Activated naive CD4-positive, alpha-beta T cell treated with anti-CD3 and anti-CD28 coated beads, Interleukin-2, amount 10 ng/mL, durations not matched to agents 7 days and 5 days (primary cell): ENCODE results near the gene MUC5AC.
A peak's percentile ranks its signal among the peaks of the same experiment; 100 is the strongest.

Experiments
- CTCF ChIA-PET: fragments of 350-600 bp; sonication (Branson Sonifier 250); formaldehyde crosslinking; loops from one replicate; lab custom pipeline; 2021; ENCODE audit warnings: antibody characterized with exemption; lab: Charles Lee
- DNase-seq: peaks from one replicate; pipeline ENCODE4 v3.0.0-alpha.2; 2020
- H3K27ac Mint-ChIP-seq: one replicate; pipeline ENCODE4 v1.8.0; 2021; ENCODE audit warnings: mild to moderate bottlenecking, moderate library complexity, mixed read lengths
- H3K27me3 Mint-ChIP-seq: one replicate; pipeline ENCODE4 v1.8.0; 2021; ENCODE audit warnings: mild to moderate bottlenecking, mixed read lengths
- H3K36me3 Mint-ChIP-seq: one replicate; pipeline ENCODE4 v1.8.0; 2021; ENCODE audit warnings: mixed read lengths
- H3K4me1 Mint-ChIP-seq: one replicate; pipeline ENCODE4 v1.8.0; 2021; ENCODE audit warnings: mixed read lengths
- H3K4me3 Mint-ChIP-seq: one replicate; pipeline ENCODE4 v1.8.0; 2021; ENCODE audit warnings: mild to moderate bottlenecking, moderate library complexity, mixed read lengths
- H3K9me3 Mint-ChIP-seq: one replicate; pipeline ENCODE4 v1.8.0; 2021; ENCODE audit warnings: mixed read lengths

MUC5AC gene

DNA sequence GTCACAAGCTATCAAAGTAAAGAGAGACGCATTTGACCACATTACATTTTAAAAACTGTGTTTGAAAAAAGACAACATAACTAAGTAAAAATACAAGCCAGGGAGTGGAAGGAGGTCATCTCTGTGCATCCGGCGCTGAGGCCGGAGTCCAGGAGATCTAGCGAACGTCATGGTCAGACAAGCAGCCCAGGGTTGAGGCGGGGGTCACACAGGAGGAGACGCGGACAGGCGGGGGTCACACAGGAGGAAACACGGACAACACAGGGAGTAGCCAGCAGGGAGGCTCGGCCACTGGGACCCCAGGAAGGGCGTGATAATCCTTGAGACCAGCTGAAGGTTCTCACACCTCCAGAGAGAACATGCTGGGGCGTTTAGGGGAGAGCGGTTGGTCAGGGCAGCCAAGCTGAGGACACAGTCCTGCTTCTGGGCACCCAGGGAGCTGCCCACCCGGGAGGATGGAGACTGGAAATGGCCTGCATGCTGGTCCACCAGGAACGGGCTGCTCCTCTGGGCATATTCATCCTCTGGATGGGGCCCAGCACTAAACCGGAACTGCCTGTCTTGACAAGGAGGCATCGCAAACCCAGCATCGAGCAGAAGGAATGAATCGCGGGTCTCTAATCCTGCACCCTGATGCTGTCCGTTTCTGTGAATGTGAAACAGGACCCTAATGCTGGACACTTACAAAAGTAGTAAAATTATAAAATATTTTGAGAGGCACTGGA, 40.9 kb upstream of the MUC5AC start:
- CTCF ChIA-PET = interaction anchor here (1.0 kb wide), 1 partner anchor 13 kb away, joined by 4 read pairs; no protein-coding TSS in a partner anchor
- Mint-ChIP-seq H3K27ac (no peak overlapping the region), H3K4me3 (no peak overlapping the region), H3K36me3 (no peaks in the 10 kb centered on the region), H3K9me3 (no peaks in the 10 kb centered on the region), H3K27me3 (no peaks in the 10 kb centered on the region), H3K4me1 (no peaks in the 10 kb centered on the region)
- peak; percentile 1 for DNase-seq

DNA sequence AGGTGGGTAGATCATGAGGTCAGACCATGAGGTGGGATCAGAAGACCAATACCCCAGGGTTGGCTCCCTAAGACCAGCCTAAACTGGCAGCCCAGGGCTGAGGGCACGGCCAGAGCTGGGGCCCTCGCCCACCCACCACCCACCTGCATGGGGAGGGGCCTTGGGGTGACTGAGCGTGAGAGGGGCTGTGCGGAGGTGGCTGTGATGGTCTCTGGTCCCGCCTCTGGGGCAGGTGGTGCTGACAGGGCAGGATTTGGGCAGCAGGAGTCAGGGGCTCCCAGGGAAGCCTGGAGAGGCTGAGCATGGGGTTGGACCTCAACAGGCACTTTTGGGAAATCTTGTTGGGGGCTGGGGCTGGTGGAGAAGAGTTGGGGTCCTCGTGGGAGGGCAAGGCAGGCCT, 39.8 kb upstream of the MUC5AC start:
- peak; percentile 7 for DNase-seq
- Mint-ChIP-seq H3K27me3 (peaks cover 2% of the 10 kb centered on the region), H3K9me3 (no peaks in the 10 kb centered on the region), H3K27ac (no peak overlapping the region), H3K4me1 (no peaks in the 10 kb centered on the region), H3K4me3 (no peak overlapping the region), H3K36me3 (no peaks in the 10 kb centered on the region)
- CTCF ChIA-PET = interaction anchor here (0.7 kb wide), 1 partner anchor 16 kb away, joined by 3 read pairs; no protein-coding TSS in a partner anchor

DNA sequence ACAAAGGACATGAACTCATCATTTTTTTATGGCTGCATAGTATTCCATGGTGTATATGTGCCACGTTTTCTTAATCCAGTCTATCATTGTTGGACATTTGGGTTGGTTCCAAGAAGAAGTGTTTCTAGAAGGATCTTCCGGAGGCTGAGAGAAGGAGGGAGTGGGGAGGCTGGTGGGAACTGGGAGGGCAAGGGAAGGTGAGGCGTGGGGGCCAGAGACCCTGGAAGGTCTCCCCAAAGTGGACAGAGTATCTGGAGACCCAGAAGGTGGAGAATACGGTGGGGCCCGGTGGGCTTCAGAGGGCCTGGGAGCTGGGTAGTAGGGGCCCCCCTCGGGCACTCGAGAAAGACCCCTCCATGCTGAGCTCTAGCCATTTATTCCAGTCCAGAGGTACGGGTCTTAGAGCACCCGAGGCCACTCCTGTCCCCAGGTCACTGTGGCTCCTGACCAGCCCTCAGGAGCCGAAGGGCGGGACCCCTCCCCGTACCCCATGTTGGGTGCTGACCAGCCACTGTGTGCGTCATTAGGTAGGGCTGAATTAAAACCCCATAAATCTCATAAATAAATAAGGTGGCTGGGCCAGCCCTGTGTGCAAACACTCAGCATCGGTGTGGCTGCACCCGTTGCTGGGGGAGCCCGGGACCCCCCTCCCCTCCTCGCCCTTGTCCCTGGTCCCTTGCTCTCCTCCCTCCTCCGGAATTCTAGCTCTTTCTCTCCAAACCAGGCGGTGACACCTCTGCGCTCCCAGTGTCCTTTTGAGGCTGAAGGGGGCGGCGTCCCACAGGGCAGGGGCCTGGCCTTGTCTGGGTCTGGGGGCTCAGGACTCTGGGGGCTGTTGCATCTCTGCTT, 38.8 kb upstream of the MUC5AC start:
- H3K27me3 Mint-ChIP-seq = peaks cover 7% of the 10 kb centered on the region
- H3K4me1 Mint-ChIP-seq = no peaks in the 10 kb centered on the region
- CTCF ChIA-PET = no interaction called here
- no peaks in the 10 kb centered on the region for H3K9me3 Mint-ChIP-seq
- DNase-seq = peak; percentile 8
- H3K36me3 Mint-ChIP-seq = no peaks in the 10 kb centered on the region
- no peak overlapping the region for H3K4me3 Mint-ChIP-seq
- no peak overlapping the region for H3K27ac Mint-ChIP-seq

DNA sequence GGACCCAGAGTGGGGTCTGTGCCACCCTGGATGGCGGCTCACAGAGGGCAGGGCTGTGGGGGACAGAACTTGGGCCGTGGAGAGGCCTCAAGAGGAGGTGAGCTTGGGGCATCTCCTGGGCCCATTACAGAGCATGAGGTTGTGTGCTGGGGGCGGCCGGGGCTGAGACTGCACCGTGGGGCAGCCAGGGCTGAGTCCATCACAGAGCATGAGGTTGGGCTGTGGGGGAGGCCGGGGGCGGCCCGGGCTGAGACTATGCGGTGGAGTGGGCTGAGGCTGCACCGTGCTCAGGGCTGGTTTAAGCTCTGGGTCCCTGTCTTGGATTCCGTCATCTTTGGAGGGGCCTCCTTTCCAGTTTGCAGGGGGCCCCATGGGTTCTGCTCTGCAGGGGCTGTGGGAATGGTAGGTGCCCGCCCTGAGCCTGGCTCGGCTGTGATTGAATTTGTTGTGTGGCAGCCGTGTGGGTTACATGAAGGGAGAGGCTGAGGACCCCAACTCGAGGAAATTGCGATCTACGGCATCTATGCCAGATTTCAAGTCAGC, 38.1 kb upstream of the MUC5AC start:
- Mint-ChIP-seq H3K27me3 (peaks cover 7% of the 10 kb centered on the region), H3K27ac (no peak overlapping the region), H3K36me3 (no peaks in the 10 kb centered on the region), H3K9me3 (peaks cover 6% of the 10 kb centered on the region), H3K4me3 (no peak overlapping the region), H3K4me1 (no peaks in the 10 kb centered on the region)
- CTCF ChIA-PET = no interaction called here
- DNase-seq = no peak

DNA sequence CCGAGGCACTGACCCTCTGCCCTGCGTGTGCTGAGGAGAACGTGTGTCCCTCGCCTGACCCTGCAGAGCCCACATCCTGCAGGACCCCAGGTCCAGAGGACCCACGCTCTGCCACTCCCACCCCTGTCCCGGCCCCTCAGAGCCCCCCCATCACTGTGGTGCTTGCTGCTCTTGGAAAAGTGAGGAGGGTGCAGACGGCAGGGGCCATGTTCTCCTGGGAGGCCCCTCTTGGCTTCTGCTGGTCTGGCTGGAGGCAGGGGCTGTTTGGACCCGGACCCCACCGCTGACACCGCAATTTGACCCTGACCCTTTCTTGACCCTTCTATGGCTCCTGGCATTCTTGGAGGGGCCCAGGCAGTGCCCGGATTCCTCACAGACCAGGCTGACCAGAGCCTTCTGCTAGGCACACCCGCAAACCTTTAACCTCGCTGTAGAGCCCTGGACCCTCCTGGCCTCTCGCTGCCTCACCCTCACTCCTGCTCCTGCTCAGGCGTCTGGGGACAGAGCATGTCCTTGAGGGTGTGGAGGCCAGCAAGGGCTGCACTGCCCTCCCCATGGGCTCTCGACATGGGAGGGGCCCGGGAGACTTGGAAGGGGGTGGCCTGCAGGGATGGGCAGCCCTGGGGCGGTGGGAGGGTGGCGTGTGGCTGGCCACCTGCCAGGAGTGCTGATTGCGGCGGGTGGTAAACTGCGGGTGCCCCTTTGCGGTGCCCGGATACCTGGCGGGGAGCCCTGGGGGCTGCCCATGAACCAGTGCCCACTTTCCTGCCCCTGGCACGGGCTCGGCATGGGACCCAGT, 37.0 kb upstream of the MUC5AC start:
- DNase-seq = no peak
- H3K9me3 Mint-ChIP-seq = peaks cover 13% of the 10 kb centered on the region
- peaks cover 7% of the 10 kb centered on the region for H3K27me3 Mint-ChIP-seq
- H3K36me3 Mint-ChIP-seq = no peaks in the 10 kb centered on the region
- H3K4me3 Mint-ChIP-seq = no peak overlapping the region
- H3K27ac Mint-ChIP-seq = no peak overlapping the region
- H3K4me1 Mint-ChIP-seq = no peaks in the 10 kb centered on the region
- CTCF ChIA-PET = no interaction called here

DNA sequence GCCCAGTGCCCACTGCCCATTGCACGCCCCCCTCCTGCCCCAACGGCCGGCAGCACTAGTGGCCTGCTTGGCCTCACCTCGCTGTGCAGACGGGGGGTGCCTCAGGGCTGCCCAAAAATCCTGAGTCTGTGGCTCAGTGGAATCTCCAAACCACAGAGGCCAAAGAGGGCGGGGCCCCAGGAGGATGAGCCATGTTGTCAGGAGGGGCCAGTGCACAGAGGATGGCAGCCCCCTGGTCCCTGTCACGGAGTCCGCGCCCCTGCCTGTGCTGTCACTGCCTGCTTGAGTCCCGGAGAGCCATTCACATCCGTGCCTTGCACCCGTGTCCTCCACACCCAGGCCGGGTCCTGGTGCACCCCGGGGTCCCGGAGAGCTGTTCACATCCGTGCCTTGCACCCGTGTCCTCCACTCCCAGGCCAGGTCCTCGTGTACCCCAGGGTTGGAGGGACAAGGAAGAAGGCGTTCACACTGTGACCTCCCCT, 36.4 kb upstream of the MUC5AC start:
- Mint-ChIP-seq H3K36me3 (no peaks in the 10 kb centered on the region), H3K4me1 (no peaks in the 10 kb centered on the region), H3K27me3 (peaks cover 7% of the 10 kb centered on the region), H3K4me3 (no peak overlapping the region), H3K9me3 (peaks cover 13% of the 10 kb centered on the region), H3K27ac (no peak overlapping the region)
- DNase-seq = no peak
- CTCF ChIA-PET = no interaction called here

DNA sequence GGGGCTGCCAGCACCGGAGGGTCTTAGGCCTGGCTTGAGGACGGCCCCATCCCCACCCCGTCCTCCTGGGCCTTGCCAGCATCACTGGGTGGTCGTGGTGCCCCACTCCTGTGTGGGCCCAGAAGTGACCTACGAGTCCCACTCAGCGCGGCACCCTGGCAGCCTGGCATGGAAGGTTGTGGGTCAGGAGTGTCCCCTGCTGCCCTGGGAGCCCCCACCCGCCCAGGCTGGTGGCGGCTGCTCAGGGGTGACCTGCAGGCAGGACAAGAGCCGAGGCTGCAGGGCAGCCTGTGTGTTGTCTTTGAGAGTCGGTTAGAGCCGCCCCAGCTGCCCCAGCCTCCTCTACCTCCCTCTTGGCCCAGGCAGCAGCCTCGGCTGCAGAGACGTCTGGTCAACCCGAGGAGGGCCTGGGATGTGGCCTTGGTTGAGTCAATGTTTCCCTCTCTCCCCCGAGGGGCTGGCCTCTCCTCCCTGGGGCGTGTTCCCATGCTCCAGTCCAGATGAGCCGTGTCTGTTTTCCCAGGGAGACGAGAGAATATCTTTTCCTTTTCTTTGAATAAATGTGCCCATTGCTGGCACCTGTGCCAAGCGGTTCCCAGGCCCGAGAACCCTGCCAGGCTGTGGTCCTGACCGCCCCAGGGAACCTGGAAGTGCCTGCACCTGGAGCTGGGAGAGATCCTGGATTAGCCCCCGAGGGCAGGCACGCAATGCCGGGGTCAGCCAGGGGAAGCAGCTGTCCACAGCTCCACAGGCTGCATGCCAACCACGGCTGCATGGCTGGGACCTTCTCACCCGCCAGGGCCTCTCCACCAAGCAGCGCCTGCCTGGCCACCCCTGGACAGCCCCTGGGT, 35.7 kb upstream of the MUC5AC start:
- Mint-ChIP-seq H3K4me3 (no peak overlapping the region), H3K27ac (no peak overlapping the region), H3K9me3 (peaks cover 13% of the 10 kb centered on the region), H3K36me3 (no peaks in the 10 kb centered on the region), H3K4me1 (no peaks in the 10 kb centered on the region), H3K27me3 (peaks cover 7% of the 10 kb centered on the region)
- DNase-seq = no peak
- CTCF ChIA-PET = no interaction called here

DNA sequence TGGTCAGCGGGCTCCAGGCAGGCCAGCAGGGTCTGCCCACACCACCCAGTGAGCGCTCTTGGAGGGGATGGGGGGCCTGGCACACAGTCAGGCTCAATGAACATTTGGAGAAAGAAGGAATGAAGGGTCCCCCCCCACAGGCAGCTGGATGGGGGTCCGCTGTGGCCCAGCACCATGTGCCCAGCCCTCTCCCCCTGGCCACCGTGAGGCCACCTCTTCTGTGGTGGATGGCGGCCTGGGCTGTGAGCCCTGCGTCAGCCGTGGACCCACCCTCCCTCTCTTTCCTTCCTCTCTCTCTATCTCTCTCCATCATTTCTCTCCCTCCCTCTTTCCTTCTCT, 35.1 kb upstream of the MUC5AC start:
- H3K9me3 Mint-ChIP-seq = peaks cover 13% of the 10 kb centered on the region
- no peak for DNase-seq
- CTCF ChIA-PET = no interaction called here
- H3K4me1 Mint-ChIP-seq = no peaks in the 10 kb centered on the region
- no peak overlapping the region for H3K27ac Mint-ChIP-seq
- H3K27me3 Mint-ChIP-seq = peaks cover 7% of the 10 kb centered on the region
- no peaks in the 10 kb centered on the region for H3K36me3 Mint-ChIP-seq
- no peak overlapping the region for H3K4me3 Mint-ChIP-seq

DNA sequence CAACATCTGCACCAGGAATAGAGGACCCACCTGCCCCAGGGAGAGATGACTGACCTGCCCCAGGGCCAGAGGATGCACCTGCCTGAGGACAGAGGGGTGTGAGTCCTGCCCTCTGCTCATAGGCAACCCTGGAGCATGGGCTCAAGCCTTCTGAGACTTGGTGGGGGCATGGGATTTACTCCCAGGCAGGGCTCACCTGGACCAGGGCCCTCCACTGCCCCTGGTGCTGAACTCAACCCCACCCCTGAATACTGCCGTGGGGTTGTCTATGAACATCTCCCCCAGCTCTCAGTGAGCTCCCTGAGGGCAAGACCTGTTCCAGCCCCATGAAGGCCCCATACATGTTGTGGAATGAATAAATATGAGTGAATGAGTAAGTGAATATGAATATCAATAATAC, 33.8 kb upstream of the MUC5AC start:
- CTCF ChIA-PET = no interaction called here
- Mint-ChIP-seq H3K27me3 (peaks cover 7% of the 10 kb centered on the region), H3K9me3 (peaks cover 13% of the 10 kb centered on the region), H3K27ac (no peak overlapping the region), H3K4me1 (no peaks in the 10 kb centered on the region), H3K36me3 (no peaks in the 10 kb centered on the region), H3K4me3 (no peak overlapping the region)
- no peak for DNase-seq

DNA sequence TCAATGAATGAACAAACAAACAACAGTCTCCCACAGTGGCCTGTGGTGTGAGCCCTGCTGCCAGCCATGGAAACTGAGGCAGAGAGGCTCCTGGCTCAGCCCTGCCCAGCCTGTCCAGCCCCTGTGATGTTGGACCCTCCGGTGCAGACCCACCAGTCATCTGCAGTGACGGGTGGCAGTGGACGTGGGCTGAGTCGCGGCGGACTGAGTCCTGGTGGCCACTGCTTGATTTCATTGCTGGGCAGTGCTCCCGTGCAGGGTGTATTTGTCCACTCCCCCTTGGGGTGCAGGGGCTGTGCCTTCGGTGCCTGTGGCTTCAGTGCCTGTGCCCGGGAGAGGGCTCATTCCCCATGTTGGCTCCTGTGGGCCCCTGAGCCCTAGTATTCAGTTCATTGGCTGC, 31.9 kb upstream of the MUC5AC start:
- CTCF ChIA-PET = no interaction called here
- H3K4me1 Mint-ChIP-seq = no peaks in the 10 kb centered on the region
- peaks cover 7% of the 10 kb centered on the region for H3K27me3 Mint-ChIP-seq
- no peak for DNase-seq
- H3K36me3 Mint-ChIP-seq = no peaks in the 10 kb centered on the region
- peaks cover 13% of the 10 kb centered on the region for H3K9me3 Mint-ChIP-seq
- no peak overlapping the region for H3K4me3 Mint-ChIP-seq
- no peak overlapping the region for H3K27ac Mint-ChIP-seq

DNA sequence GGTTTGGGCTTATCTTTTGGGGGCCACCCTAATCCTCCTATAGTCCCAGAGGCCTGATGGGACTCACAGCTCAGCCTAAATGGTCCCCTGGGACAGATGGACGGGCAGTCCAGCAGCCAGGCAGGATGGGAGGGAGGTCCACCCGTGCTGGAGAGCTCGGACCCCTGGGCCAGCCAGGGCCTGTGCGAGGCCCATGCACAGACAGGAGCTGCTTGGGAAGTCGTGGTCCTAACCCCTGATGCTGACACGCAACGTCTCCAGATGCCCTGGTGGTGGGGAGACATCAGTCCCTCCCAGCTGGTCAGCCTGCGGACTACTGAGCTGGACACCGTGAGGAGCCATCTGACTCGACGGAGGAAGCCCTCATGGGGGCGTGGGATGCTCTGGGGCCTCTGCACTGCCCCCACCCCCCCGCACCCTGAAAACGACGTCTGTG, 31.2 kb upstream of the MUC5AC start:
- DNase-seq = no peak
- Mint-ChIP-seq H3K9me3 (peaks cover 13% of the 10 kb centered on the region), H3K27ac (no peak overlapping the region), H3K36me3 (no peaks in the 10 kb centered on the region), H3K27me3 (peaks cover 7% of the 10 kb centered on the region), H3K4me1 (no peaks in the 10 kb centered on the region), H3K4me3 (no peak overlapping the region)
- CTCF ChIA-PET = no interaction called here

DNA sequence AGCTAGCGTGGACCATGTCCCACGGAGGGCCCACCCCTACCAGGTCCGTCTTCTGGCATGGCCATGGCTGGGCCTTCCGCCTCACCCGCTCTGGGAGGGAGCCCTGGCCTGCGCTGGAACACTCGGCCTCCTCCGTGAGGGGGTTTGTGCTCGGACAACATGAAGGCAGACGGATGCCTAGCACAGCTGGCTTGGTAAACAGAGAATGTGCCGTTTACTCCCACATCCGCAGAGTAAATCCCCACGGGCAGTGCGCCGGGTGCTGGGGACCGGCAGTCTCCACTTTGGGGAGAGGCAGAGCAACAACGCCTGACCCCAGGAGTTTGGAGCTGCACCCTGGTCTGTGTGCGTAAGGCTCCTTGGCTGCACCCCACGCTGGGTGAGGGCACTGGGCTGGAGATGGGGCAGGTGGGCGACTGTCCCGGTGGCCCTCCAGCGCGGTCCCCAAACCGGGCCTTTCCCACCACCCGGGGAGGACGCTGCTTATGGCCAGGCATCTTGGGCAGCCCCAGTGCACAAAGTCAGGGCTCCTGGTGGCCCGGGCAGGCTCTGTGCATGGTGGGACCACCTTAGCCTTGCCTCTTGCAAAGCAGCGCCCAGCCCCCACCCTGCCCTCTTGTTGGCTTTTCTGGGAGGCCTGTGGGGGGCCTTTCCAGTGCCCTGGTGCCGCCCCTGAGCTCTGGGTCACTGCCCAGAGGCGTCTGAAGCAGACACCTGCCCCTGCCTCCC, 30.7 kb upstream of the MUC5AC start:
- H3K36me3 Mint-ChIP-seq = no peaks in the 10 kb centered on the region
- H3K27me3 Mint-ChIP-seq = peaks cover 7% of the 10 kb centered on the region
- CTCF ChIA-PET = no interaction called here
- H3K27ac Mint-ChIP-seq = no peak overlapping the region
- DNase-seq = no peak
- no peak overlapping the region for H3K4me3 Mint-ChIP-seq
- no peaks in the 10 kb centered on the region for H3K4me1 Mint-ChIP-seq
- peaks cover 13% of the 10 kb centered on the region for H3K9me3 Mint-ChIP-seq

DNA sequence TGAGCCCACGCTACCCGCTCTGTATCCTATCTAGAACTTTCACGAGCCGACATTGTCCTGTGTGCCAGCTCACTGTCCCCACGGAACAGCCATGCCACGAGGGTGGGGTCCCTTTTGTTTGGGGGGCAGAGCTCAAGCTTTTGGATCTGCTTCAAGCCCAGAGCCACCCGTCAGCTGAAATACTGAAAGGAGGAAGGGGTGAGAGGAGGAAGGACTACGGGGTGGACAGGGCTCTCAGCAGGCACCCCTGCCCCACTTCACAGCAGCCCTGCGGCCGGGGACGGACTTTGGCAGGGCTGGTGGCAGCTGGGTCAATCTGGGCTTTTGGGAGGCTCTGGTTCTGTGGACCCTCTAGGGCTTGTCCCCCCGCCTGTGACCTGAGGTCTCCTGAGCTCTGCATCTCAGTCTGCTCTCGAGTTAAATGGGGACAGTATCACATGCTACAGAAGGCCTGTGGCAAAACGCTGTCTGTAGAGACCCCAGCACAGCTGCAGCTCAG, 30.0 kb upstream of the MUC5AC start:
- Mint-ChIP-seq H3K27ac (no peak overlapping the region), H3K27me3 (peaks cover 7% of the 10 kb centered on the region), H3K9me3 (peaks cover 15% of the 10 kb centered on the region), H3K4me3 (no peak overlapping the region), H3K36me3 (no peaks in the 10 kb centered on the region), H3K4me1 (no peaks in the 10 kb centered on the region)
- CTCF ChIA-PET = no interaction called here
- no peak for DNase-seq
